C4-2B (cell line): ENCODE results near the gene ASAP2.

Experiments used
- CTCF ChIP-seq: fragments of 450-650 bp; conservative IDR thresholded peaks from 2 replicates; pipeline ENCODE4 v1.5.1; 2017; ENCODE audit warnings: mild to moderate bottlenecking
- ZFX ChIP-seq: fragments of 450-650 bp; IDR thresholded peaks from 2 replicates; pipeline ENCODE4 v1.6.1; 2017

- TF ChIP-seq CTCF (no peak), ZFX (no peak)
These were observed 85.8 kb downstream of the ASAP2 start for GRCh38 chr2:9292426-9292825.
